KMS-11 (cell line): ENCODE results near the gene ARHGEF38.

Source experiments
- H2AFZ ChIP-seq: fragments of 200-600 bp; sonication (generic); 2 replicates; pipeline ENCODE4 v1.6.1; 2016; ENCODE audit warnings: antibody characterized with exemption, mixed run types, low read depth
- H3K27ac ChIP-seq: fragments of 200-600 bp; sonication (generic); 2 replicates; pipeline ENCODE4 v1.6.1; 2016; ENCODE audit warnings: mild to moderate bottlenecking, mixed run types
- H3K27me3 ChIP-seq: fragments of 200-600 bp; sonication (generic); 2 replicates; pipeline ENCODE4 v1.6.1; 2017; ENCODE audit warnings: mild to moderate bottlenecking, low read depth, mixed run types, moderate library complexity; ENCODE audit not compliant: insufficient read depth
- H3K36me3 ChIP-seq: fragments of 200-600 bp; sonication (generic); 2 replicates; pipeline ENCODE4 v1.6.1; 2017; ENCODE audit warnings: mild to moderate bottlenecking, mixed run types; ENCODE audit not compliant: insufficient read depth
- H3K4me1 ChIP-seq: fragments of 200-600 bp; sonication (generic); 2 replicates; pipeline ENCODE4 v1.6.1; 2016; ENCODE audit warnings: mild to moderate bottlenecking, low read depth, mixed run types; ENCODE audit not compliant: poor library complexity, severe bottlenecking
- H3K4me2 ChIP-seq: fragments of 200-600 bp; sonication (generic); 2 replicates; pipeline ENCODE4 v1.7.0; 2016; ENCODE audit warnings: mild to moderate bottlenecking, mixed run types
- H3K4me3 ChIP-seq: fragments of 200-600 bp; sonication (generic); IDR thresholded peaks from 2 replicates; pipeline ENCODE4 v1.6.1; 2017; ENCODE audit warnings: low read depth, low read length, mixed read lengths; ENCODE audit not compliant: insufficient read depth
- H3K79me2 ChIP-seq: fragments of 200-600 bp; sonication (generic); 2 replicates; pipeline ENCODE4 v1.6.1; 2016; ENCODE audit warnings: low read depth, mixed run types; ENCODE audit not compliant: insufficient read depth
- H3K9ac ChIP-seq: fragments of 200-600 bp; sonication (generic); 2 replicates; pipeline ENCODE4 v1.6.1; 2016; ENCODE audit warnings: mild to moderate bottlenecking, mixed run types
- H4K20me1 ChIP-seq: fragments of 200-600 bp; sonication (generic); 2 replicates; pipeline ENCODE4 v1.6.1; 2016; ENCODE audit warnings: mild to moderate bottlenecking, mixed run types; ENCODE audit not compliant: insufficient read depth
- CTCF ChIP-seq: fragments of 200-600 bp; sonication (generic); conservative IDR thresholded peaks from 2 replicates; pipeline ENCODE4 v1.6.1; 2017; ENCODE audit warnings: low read depth, mild to moderate bottlenecking, antibody characterized with exemption, low read length, moderate library complexity, mixed read lengths

The ARHGEF38 gene

GRCh38 chr4:105594099-105595010 lies 41.9 kb downstream of the ARHGEF38 start:
- no peaks in the 10 kb centered on the region for H3K4me1 ChIP-seq
- H3K4me2 ChIP-seq, result no peak overlapping the region
- H4K20me1 ChIP-seq, result no peaks in the 10 kb centered on the region
- no peak overlapping the region for H3K27ac ChIP-seq
- H3K36me3 ChIP-seq, result no peaks in the 10 kb centered on the region
- H3K79me2 ChIP-seq, result no peaks in the 10 kb centered on the region
- H2AFZ ChIP-seq, result no peak overlapping the region
- H3K27me3 ChIP-seq, result no peaks in the 10 kb centered on the region
- no peak overlapping the region for H3K9ac ChIP-seq
- TF ChIP-seq CTCF, result no peak
- H3K4me3 ChIP-seq, result no peak overlapping the region

GRCh38 chr4:105596684-105597083 lies 44.3 kb downstream of the ARHGEF38 start:
- Histone ChIP-seq H4K20me1 (no peaks in the 10 kb centered on the region), H3K79me2 (no peaks in the 10 kb centered on the region), H3K27me3 (no peaks in the 10 kb centered on the region), H2AFZ (no peak overlapping the region), H3K4me3 (no peak overlapping the region), H3K27ac (no peak overlapping the region), H3K4me1 (peaks cover 6% of the 10 kb centered on the region), H3K4me2 (no peak overlapping the region), H3K9ac (no peak overlapping the region), H3K36me3 (no peaks in the 10 kb centered on the region)
- TF ChIP-seq CTCF, result no peak

GRCh38 chr4:105598052-105598451 lies 45.6 kb downstream of the ARHGEF38 start:
- no peak overlapping the region for H3K4me2 ChIP-seq
- H3K27me3 ChIP-seq, result no peaks in the 10 kb centered on the region
- H3K4me3 ChIP-seq, result no peak overlapping the region
- no peaks in the 10 kb centered on the region for H3K36me3 ChIP-seq
- H4K20me1 ChIP-seq, result no peaks in the 10 kb centered on the region
- no peak overlapping the region for H3K9ac ChIP-seq
- no peak for TF ChIP-seq CTCF
- no peak overlapping the region for H3K27ac ChIP-seq
- peaks cover 6% of the 10 kb centered on the region for H3K4me1 ChIP-seq
- H3K79me2 ChIP-seq, result no peaks in the 10 kb centered on the region
- H2AFZ ChIP-seq, result no peak overlapping the region

- Histone ChIP-seq H3K27ac (no peak overlapping the region), H4K20me1 (no peaks in the 10 kb centered on the region), H3K4me2 (no peak overlapping the region), H3K79me2 (no peaks in the 10 kb centered on the region), H3K4me3 (no peak overlapping the region), H3K4me1 (peaks cover 6% of the 10 kb centered on the region), H3K9ac (no peak overlapping the region), H3K36me3 (no peaks in the 10 kb centered on the region), H2AFZ (no peak overlapping the region), H3K27me3 (no peaks in the 10 kb centered on the region)
- no peak for TF ChIP-seq CTCF
Measured at GRCh38 chr4:105598787-105599186, 46.4 kb downstream of the ARHGEF38 start.
